GM10248 (cell line): Measurements from ENCODE around the gene PSMA3.
A peak's percentile ranks its signal among the peaks of the same experiment; 100 is the strongest.

Experiments used
- CTCF ChIA-PET: fragments of 300-600 bp; sonication (Branson Sonifier 250); formaldehyde crosslinking; extraction: SDS; loops from one replicate; lab custom pipeline; 2021; ENCODE audit warnings: antibody characterized with exemption; lab: Yijun Ruan, JAX
- POLR2A ChIA-PET: fragments of 350-650 bp; sonication (Branson Sonifier 250); formaldehyde crosslinking; extraction: SDS; loops from one replicate; lab custom pipeline; 2020; ENCODE audit warnings: antibody characterized with exemption; lab: Yijun Ruan, JAX
- DNase-seq: peaks from one replicate; pipeline ENCODE4 v3.0.0; 2012; ENCODE audit errors: extremely low spot score
- TF ChIP-seq, protein P1 (sequence below): IDR thresholded peaks from 2 replicates; pipeline ENCODE4 v1.5.1; 2012; ENCODE audit warnings: mild to moderate bottlenecking, low read depth; ENCODE audit errors: extremely low read depth, missing control alignments, control extremely low read depth

PSMA3 gene

DNA sequence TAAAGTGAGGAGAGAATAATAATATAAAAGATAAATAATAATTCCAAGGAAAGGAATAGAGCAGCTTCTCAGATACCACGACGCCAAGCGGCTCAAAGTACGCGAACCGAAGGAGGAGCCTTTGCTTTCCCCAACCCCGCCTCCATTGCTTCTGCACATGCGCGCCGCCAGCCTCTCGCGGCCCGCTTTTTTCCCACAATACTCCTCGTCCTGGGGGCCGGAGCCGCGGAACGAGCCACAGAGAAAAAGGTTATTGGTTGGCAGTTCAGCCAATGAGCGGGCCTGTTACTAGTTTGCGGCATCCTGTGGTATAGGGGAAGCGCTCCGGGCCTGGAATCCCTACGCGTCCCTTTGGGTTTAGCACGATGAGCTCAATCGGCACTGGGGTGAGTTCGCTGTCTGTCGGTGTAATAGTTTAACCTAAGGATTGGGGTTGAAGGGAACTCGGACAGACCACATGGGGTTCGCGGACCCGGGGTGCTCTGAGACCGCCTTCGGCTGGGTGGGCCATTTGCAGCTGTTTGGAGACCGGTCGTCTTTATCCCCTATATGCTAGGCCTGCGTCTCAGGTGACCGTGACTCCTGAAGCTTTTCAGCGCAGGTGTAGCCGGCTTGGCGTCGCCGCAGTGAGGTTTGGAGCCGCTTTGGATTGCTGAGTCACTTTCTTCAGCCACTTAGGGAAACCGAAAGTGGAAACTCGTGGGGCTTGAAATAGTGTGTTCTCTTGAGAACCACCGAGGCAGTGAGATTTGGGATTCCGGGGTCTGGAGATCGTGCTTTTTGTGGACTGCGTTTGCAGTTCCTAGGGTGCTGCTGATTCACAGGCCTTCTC lies at the start of gene PSMA3:
Gene PSMA3, plus strand, starts transcription at position 288 of the 832 bp plus-strand sequence. Its CDS starts 78 bp downstream, at position 366.
- TF ChIP-seq, protein P1, sequence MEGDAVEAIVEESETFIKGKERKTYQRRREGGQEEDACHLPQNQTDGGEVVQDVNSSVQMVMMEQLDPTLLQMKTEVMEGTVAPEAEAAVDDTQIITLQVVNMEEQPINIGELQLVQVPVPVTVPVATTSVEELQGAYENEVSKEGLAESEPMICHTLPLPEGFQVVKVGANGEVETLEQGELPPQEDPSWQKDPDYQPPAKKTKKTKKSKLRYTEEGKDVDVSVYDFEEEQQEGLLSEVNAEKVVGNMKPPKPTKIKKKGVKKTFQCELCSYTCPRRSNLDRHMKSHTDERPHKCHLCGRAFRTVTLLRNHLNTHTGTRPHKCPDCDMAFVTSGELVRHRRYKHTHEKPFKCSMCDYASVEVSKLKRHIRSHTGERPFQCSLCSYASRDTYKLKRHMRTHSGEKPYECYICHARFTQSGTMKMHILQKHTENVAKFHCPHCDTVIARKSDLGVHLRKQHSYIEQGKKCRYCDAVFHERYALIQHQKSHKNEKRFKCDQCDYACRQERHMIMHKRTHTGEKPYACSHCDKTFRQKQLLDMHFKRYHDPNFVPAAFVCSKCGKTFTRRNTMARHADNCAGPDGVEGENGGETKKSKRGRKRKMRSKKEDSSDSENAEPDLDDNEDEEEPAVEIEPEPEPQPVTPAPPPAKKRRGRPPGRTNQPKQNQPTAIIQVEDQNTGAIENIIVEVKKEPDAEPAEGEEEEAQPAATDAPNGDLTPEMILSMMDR: no peak
- ChIA-PET POLR2A (interaction anchor here (1.2 kb wide), 1 partner anchor 53 kb away, joined by 11 read pairs; the partner anchor contains the start of gene ARID4A), CTCF (no interaction called here)
- peak; percentile 93 for DNase-seq

DNA sequence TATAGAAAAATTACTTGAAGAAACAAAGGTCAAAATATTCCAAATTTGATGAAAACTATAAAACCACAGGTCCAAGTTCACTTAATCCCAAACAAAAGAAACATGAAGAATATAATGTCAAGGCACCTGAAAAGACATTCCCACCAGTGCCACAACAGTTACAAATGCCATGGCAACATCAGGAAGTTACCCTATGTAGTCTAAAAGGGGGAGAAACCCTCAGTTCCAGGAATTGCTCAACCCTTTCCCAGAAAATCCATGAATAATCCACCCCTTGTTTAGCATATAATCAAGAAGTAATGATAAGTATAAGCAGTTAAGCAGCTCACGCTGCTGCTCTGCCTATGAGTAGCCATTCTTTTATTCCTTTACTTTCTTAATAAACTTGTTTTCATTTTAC lies 48.4 kb upstream of the PSMA3 start:
- no peak for DNase-seq
- CTCF ChIA-PET: no interaction called here

DNA sequence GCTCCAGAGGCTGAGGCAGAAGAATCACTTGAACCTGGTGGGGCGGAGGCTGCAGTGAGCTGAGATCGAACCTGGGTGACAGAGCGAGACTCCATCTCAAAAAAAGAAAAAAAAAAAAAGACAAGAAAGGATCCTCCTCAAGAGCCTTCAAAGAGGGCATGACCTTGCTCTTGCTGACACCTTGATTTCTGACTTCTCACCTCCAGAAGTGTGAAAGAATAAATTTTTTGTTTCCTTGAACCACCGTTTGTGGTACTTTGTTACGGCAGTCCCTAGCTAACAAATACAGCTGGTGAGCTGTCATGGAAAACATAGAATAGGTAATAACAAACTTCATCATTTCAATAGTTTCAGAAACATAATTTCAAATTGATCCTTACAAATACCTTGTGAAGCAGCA lies 46.6 kb upstream of the PSMA3 start:
- no peak for DNase-seq
- CTCF ChIA-PET: interaction anchor here (1.4 kb wide), 1 partner anchor 9 kb away, joined by 4 read pairs; no protein-coding TSS in a partner anchor
- TF ChIP-seq, protein P1: no peak
- POLR2A ChIA-PET: no interaction called here

More for the DNA sequence above, 48.4 kb upstream of the PSMA3 start:
- TF ChIP-seq, protein P1: no peak
- POLR2A ChIA-PET: no interaction called here

DNA sequence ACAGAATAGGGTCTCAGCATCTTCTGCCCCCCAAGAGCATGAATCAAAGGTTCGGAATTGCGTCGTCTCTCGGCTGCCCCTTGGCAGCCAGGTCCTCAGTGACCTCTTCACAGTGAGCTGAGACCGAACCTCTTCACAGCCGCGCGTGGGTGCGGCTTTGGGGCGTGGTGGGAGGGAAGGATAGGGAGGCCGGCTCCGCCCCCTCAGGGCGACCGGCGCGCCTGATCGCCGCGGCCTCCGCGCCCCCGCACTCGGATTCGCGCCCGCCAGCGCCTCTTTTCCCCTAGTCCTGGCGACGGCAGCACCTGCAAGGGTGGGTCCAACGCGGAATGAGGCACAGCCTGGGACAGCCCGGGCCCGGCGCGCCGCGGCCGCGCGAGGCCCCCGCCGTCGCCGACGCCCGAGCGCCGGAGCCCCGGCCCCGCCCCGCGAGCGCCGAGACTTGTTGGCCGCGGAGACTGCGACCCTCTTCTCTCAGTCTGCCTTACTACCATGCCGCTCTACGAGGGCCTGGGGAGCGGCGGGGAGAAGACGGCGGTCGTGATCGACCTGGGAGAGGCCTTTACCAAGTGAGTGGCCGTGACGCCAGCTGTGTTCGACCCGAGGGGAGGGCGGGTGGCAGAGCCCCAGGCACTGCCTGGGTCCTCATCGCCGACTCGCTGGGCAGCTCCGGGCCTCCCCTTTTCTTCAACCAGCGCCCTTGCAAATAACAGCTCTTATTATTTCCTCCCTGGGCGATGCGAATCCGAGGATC lies 44.7 kb upstream of the PSMA3 start, which contains the start of gene ACTR10:
Gene ACTR10, plus strand, starts transcription at position 424 of the 754 bp plus-strand sequence. Its CDS starts 69 bp downstream, at position 493.
- ChIA-PET CTCF (interaction anchor here (0.9 kb wide), 1 partner anchor 64 kb away, joined by 3 read pairs; no protein-coding TSS in a partner anchor), POLR2A (no interaction called here)
- TF ChIP-seq, protein P1: no peak
- peak; percentile 90 for DNase-seq

DNA sequence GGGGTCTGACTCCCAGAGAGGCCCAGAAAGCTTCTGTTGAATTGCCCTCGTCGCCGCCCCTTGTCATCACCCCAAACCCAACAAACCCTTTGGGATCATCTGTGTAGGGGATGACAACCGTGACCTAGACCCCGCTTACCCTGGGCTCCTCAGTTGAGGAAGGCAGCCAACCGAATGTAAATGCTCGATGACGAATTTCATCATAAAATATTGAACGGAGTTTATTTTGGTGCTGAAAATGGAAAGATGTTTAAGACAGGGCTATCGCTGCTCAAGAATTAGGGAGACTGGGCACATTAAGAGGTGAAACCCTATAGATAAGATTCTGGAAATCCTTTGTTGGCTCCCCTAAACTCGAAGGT lies 44.2 kb upstream of the PSMA3 start:
- CTCF ChIA-PET: interaction anchor here (0.9 kb wide), 1 partner anchor 64 kb away, joined by 3 read pairs; no protein-coding TSS in a partner anchor
- POLR2A ChIA-PET: no interaction called here
- TF ChIP-seq, protein P1: no peak
- DNase-seq: no peak

DNA sequence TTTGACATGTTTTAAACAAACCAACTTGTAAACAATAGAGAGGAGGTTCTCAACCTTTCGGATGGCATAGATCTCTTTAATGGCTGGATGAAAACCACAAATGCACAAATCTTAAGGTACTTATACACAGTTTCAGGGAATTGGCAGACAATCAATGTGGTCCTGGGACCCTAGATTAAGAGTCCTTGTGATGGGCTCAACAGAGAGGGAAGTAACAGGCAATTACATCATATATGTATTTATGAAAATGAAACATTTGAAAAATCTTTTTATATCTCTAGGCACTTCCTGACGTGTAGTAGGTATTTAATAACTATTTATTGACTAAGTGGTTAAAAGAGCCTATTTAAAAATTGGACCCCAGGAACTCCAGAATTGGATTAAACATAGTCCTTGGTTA lies 43.8 kb upstream of the PSMA3 start:
- TF ChIP-seq, protein P1: no peak
- ChIA-PET POLR2A (no interaction called here), CTCF (no interaction called here)
- DNase-seq: no peak
